Stimulated activated CD4-positive, alpha-beta T cell treated with anti-CD3 and anti-CD28 coated beads, Interleukin-4, amount 100 ng/mL, for 1 hour (primary cell): ENCODE results near the gene HERC2.
"Not testable (repeated sequence)": the region's sequence is repeated elsewhere in the genome, so short reads cannot be mapped to it uniquely, and the experiment has no call there.

Source experiments
- DNase-seq: peaks from one replicate; pipeline ENCODE4 v3.0.0-alpha.2; 2020

Gene HERC2

GRCh38 chr15:28274635-28275034 is 47.3 kb downstream of the HERC2 start:
- no peak for DNase-seq

GRCh38 chr15:28273873-28274610 is 47.9 kb downstream of the HERC2 start:
- no peak for DNase-seq

- DNase-seq, result no peak
Observed at GRCh38 chr15:28273468-28273867, 48.5 kb downstream of the HERC2 start.

GRCh38 chr15:28272587-28272986 is 49.4 kb downstream of the HERC2 start:
- DNase-seq, result no peak

- DNase-seq, result no peak
Observed at GRCh38 chr15:28271697-28272260, 50.2 kb downstream of the HERC2 start.

GRCh38 chr15:28269097-28269496 is 52.9 kb downstream of the HERC2 start:
- no peak for DNase-seq

- no peak for DNase-seq
Observed at GRCh38 chr15:28267727-28268126, 54.3 kb downstream of the HERC2 start.

GRCh38 chr15:28265334-28266019 is 56.5 kb downstream of the HERC2 start:
- DNase-seq, result no peak

GRCh38 chr15:28264166-28264565 is 57.8 kb downstream of the HERC2 start:
- DNase-seq, result no peak

- no peak for DNase-seq
Observed at GRCh38 chr15:28262438-28262837, 59.5 kb downstream of the HERC2 start.

GRCh38 chr15:28260722-28261121 is 61.3 kb downstream of the HERC2 start:
- DNase-seq, result no peak

GRCh38 chr15:28260317-28260716 is 61.7 kb downstream of the HERC2 start:
- no peak for DNase-seq

- DNase-seq, result no peak
Observed at GRCh38 chr15:28255965-28256364, 66.0 kb downstream of the HERC2 start.

- DNase-seq, result no peak
Observed at GRCh38 chr15:28252831-28253230, 69.1 kb downstream of the HERC2 start.

GRCh38 chr15:28246605-28247004 is 75.4 kb downstream of the HERC2 start:
- no peak for DNase-seq

GRCh38 chr15:28243901-28244300 is 78.1 kb downstream of the HERC2 start:
- DNase-seq, result no peak

GRCh38 chr15:28243399-28243798 is 78.6 kb downstream of the HERC2 start:
- DNase-seq, result no peak

GRCh38 chr15:28238296-28238695 is 83.7 kb downstream of the HERC2 start:
- not testable (repeated sequence) for DNase-seq

GRCh38 chr15:28231743-28232142 is 90.2 kb downstream of the HERC2 start:
- DNase-seq, result not testable (repeated sequence)

GRCh38 chr15:28231336-28231735 is 90.6 kb downstream of the HERC2 start:
- DNase-seq, result not testable (repeated sequence)

GRCh38 chr15:28228990-28229640 is 92.9 kb downstream of the HERC2 start:
- DNase-seq, result not testable (repeated sequence)

GRCh38 chr15:28228096-28228495 is 93.9 kb downstream of the HERC2 start:
- DNase-seq, result no peak

- DNase-seq, result not testable (repeated sequence)
Observed at GRCh38 chr15:28227303-28227702, 94.7 kb downstream of the HERC2 start.

- not testable (repeated sequence) for DNase-seq
Observed at GRCh38 chr15:28222612-28223011, 99.4 kb downstream of the HERC2 start.
